ENCODE results near the gene DENND1B.

The DENND1B gene

GRCh38 chr1:197463142-197463541 lies 312.1 kb downstream of the DENND1B start:
- DNase-seq = no peak

- DNase-seq = no peak
These were observed 312.7 kb downstream of the DENND1B start for GRCh38 chr1:197462539-197462938.
